PC-3 (cell line): ENCODE measurements around the gene ARL2BP. TPM values are rescaled to one million over a fixed set of nuclear protein-coding genes. Genes with fewer than 3 reads are reported as not detected.

Source experiments
- ATAC-seq: fragments of 200-7000 bp; cut with Tn5 transposase; 2 replicates; pipeline ENCODE4 v1.9.1; 2020; ENCODE audit warnings: mild to moderate bottlenecking, moderate library complexity
- BruUV-seq: library from RNA; stranded (reverse); fragments of 400-500 nt; replicated peaks from 2 replicates; lab custom pipeline; 2021; lab: Mats Ljungman, UMichigan
- CTCF ChIA-PET: fragments of 300-600 bp; sonication (Branson Sonifier 250); formaldehyde crosslinking; loops from one replicate; lab custom pipeline; 2022; ENCODE audit warnings: antibody characterized with exemption; lab: Charles Lee
- POLR2A ChIA-PET: fragments of 300-600 bp; sonication (Branson Sonifier 250); formaldehyde crosslinking; loops from one replicate; lab custom pipeline; 2022; ENCODE audit warnings: antibody characterized with exemption; ENCODE audit not compliant: unreplicated experiment; lab: Charles Lee
- DNase-seq: peaks from one replicate; pipeline ENCODE4 v3.0.0-alpha.2; 2015
- H2AFZ ChIP-seq: fragments of 300-600 bp; sonication (generic); 2 replicates; pipeline ENCODE4 v1.6.0; 2016; ENCODE audit warnings: antibody characterized with exemption, low read length
- H3F3A ChIP-seq: fragments of 300-600 bp; sonication (generic); one replicate; pipeline ENCODE4 v1.6.0; 2017; ENCODE audit warnings: antibody characterized with exemption, low read length, control low read depth, mild to moderate bottlenecking; ENCODE audit not compliant: unreplicated experiment
- H3K27ac ChIP-seq: fragments of 300-600 bp; sonication (generic); 2 replicates; pipeline ENCODE4 v1.5.1; 2016; ENCODE audit warnings: mild to moderate bottlenecking, low read length
- H3K27me3 ChIP-seq: fragments of 300-600 bp; sonication (generic); 2 replicates; pipeline ENCODE4 v1.6.1; 2016; ENCODE audit warnings: low read length, mixed read lengths
- H3K36me3 ChIP-seq: fragments of 300-600 bp; sonication (generic); 2 replicates; pipeline ENCODE4 v1.6.1; 2016; ENCODE audit warnings: low read depth, mixed run types, low read length, mixed read lengths
- H3K4me1 ChIP-seq: fragments of 300-600 bp; sonication (generic); 2 replicates; pipeline ENCODE4 v1.5.1; 2016; ENCODE audit warnings: low read length; ENCODE audit not compliant: insufficient read depth
- H3K4me2 ChIP-seq: fragments of 300-600 bp; sonication (generic); 2 replicates; pipeline ENCODE4 v1.6.0; 2016; ENCODE audit warnings: low read length
- H3K4me3 ChIP-seq: fragments of 300-600 bp; sonication (generic); 2 replicates; pipeline ENCODE4 v1.5.1; 2016; ENCODE audit warnings: mild to moderate bottlenecking, low read length, mixed read lengths
- H3K79me2 ChIP-seq: fragments of 300-600 bp; sonication (generic); 2 replicates; pipeline ENCODE4 v1.6.1; 2017; ENCODE audit warnings: low read length, mixed read lengths
- H3K9ac ChIP-seq: fragments of 300-600 bp; sonication (generic); 2 replicates; pipeline ENCODE4 v1.6.0; 2016; ENCODE audit warnings: mild to moderate bottlenecking, low read length
- H3K9me2 ChIP-seq: fragments of 300-600 bp; sonication (generic); replicated peaks from 2 replicates; pipeline ENCODE4 v1.6.1; 2016; ENCODE audit warnings: mixed run types, low read length, mixed read lengths
- H3K9me3 ChIP-seq: fragments of 300-600 bp; sonication (generic); 2 replicates; pipeline ENCODE4 v1.6.1; 2016; ENCODE audit warnings: low read length, mixed read lengths
- H4K20me1 ChIP-seq: fragments of 300-600 bp; sonication (generic); 2 replicates; pipeline ENCODE4 v1.6.1; 2016; ENCODE audit warnings: low read length, mixed read lengths
- EZH2 ChIP-seq: fragments of 300-600 bp; sonication (generic); IDR thresholded peaks from one replicate; pipeline ENCODE4 v1.6.1; 2017; ENCODE audit warnings: antibody characterized with exemption, mild to moderate bottlenecking, low read length; ENCODE audit not compliant: unreplicated experiment
- EZH2phosphoT487 ChIP-seq: fragments of 300-600 bp; sonication (generic); IDR thresholded peaks from 2 replicates; pipeline ENCODE4 v1.6.1; 2018; ENCODE audit warnings: mild to moderate bottlenecking, antibody characterized with exemption, low read length, borderline replicate concordance
- intact Hi-C: fragments of 100-400 bp; cut with micrococcal nuclease; formaldehyde crosslinking; loops from 2 replicates; pipeline ENCODE4 v1.9.0; 2023
- total RNA-seq: library from RNA; depleted of rRNA; stranded (reverse); fragments of >200 nt; gene quantifications from 2 replicates; pipeline ENCODE4 v1.2.3, GENCODE V29; 2014
- TF ChIP-seq, protein P1 (sequence below): fragments of 300-600 bp; sonication (generic); conservative IDR thresholded peaks from 2 replicates; pipeline ENCODE4 v1.5.1; 2017; ENCODE audit warnings: antibody characterized with exemption, low read depth, mild to moderate bottlenecking, low read length

Gene ARL2BP
- total RNA-seq, 1 experiment from 2014 or later: 38.4 TPM

DNA sequence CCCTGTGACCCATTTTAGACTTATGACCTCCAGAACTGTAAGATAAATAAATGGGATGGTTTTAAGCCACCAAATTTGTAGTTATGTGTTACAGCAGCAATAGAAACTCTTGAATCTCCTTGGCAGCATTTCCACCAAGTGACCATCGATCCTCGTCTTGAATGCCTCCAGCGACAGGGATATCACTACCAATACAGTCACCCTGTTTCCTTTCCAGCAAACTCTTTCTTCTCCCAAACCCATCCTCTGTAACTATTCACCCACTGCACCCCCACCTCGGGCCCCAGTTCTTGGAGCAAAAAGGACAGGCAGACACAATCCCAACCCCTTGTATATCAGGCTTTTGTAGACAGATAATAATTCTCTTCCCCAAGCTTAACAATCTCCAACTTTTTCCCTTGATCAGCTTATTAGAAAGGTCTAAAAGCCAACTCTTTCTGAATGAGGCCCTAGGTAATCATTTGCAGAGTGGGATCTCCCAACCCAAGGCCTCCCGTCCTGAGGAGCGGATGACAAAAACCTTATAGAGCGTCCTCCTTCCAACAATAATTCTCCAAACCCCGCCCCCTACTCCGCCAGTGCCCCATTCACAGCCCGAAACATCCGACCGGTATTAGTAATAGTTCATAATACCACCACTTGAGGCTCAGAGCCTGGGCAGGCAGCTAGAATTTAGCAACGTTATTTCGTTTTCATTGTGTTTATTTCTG is 54.1 kb downstream of the ARL2BP start:
- no peaks in the 10 kb centered on the region for H3K9me2 ChIP-seq
- no peaks in the 10 kb centered on the region for H3K36me3 ChIP-seq
- peak overlapping the region; percentile 22 for H3K9ac ChIP-seq
- intact Hi-C loops: no loop called here
- H3K9me3 ChIP-seq: no peaks in the 10 kb centered on the region
- peak overlapping the region; percentile 85 for H3K4me3 ChIP-seq
- CTCF ChIA-PET: interaction anchor here (1.5 kb wide), 1 partner anchor 119 kb away, joined by 6 read pairs; no protein-coding TSS in a partner anchor
- ATAC-seq: peak; percentile 45
- no peaks in the 10 kb centered on the region for H4K20me1 ChIP-seq
- H3F3A ChIP-seq: no peaks in the 10 kb centered on the region
- no peaks in the 10 kb centered on the region for H3K79me2 ChIP-seq
- peak overlapping the region; percentile 28; the same call in 1 of the 2 replicates for H3K27ac ChIP-seq
- DNase-seq: peak; percentile 73
- peak overlapping the region; percentile 88 for H2AFZ ChIP-seq
- peak overlapping the region; percentile 83 for H3K4me2 ChIP-seq
- TF ChIP-seq EZH2phosphoT487 (no peak), EZH2 (no peak)
- TF ChIP-seq, protein P1, sequence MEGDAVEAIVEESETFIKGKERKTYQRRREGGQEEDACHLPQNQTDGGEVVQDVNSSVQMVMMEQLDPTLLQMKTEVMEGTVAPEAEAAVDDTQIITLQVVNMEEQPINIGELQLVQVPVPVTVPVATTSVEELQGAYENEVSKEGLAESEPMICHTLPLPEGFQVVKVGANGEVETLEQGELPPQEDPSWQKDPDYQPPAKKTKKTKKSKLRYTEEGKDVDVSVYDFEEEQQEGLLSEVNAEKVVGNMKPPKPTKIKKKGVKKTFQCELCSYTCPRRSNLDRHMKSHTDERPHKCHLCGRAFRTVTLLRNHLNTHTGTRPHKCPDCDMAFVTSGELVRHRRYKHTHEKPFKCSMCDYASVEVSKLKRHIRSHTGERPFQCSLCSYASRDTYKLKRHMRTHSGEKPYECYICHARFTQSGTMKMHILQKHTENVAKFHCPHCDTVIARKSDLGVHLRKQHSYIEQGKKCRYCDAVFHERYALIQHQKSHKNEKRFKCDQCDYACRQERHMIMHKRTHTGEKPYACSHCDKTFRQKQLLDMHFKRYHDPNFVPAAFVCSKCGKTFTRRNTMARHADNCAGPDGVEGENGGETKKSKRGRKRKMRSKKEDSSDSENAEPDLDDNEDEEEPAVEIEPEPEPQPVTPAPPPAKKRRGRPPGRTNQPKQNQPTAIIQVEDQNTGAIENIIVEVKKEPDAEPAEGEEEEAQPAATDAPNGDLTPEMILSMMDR: no peak
- BruUV-seq: TSS peak; percentile 33
- H3K27me3 ChIP-seq: no peaks in the 10 kb centered on the region
- H3K4me1 ChIP-seq: peaks cover 13% of the 10 kb centered on the region
- POLR2A ChIA-PET: interaction anchor here (0.5 kb wide), 1 partner anchor 19 kb away, joined by 6 read pairs; no protein-coding TSS in a partner anchor

DNA sequence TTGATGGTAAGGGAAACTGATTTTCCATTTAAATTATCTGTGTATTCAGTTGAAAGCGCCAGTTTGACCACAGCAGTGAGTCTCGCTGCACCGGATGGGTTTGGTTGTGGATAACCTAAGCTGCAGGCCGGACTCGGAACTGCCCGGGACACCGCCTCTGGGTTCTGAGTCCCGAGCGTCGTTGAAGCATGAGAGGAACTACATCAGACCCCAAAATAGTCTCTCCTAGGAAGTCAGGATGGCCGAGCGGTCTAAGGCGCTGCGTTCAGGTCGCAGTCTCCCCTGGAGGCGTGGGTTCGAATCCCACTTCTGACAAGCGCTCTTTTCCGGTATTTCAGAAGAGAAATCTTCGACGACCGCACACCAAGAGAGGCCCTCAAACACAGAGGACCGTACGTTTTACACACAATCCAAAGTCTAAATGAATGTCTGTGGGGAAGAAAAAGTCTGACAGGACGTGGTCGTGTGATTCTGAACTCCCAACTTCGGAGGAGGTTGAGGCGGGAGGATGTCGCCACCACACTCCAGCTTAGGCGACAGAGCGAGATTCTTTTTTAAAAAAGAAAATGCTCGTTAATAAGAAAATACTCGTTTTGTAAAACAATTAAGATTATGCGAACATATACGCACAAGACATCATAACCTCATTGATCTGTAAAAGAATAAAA is 54.8 kb downstream of the ARL2BP start:
- no TSS peak for BruUV-seq

More for the DNA sequence above, 54.8 kb downstream of the ARL2BP start:
- no peaks in the 10 kb centered on the region for H3K9me2 ChIP-seq
- H3K27me3 ChIP-seq: no peaks in the 10 kb centered on the region
- intact Hi-C loops: loop anchor here (1.0 to 5.0 kb wide), 6 partner anchors 55 to 216 kb away; partner anchors contain the start of gene ARL2BP
- H3K9ac ChIP-seq: peak overlapping the region; percentile 44
- no peaks in the 10 kb centered on the region for H3K79me2 ChIP-seq
- DNase-seq (peak; percentile 88), ATAC-seq (peak; percentile 71)
- peak overlapping the region; percentile 85 for H3K4me3 ChIP-seq
- no peaks in the 10 kb centered on the region for H3K9me3 ChIP-seq
- ChIA-PET CTCF (interaction anchor here (0.5 to 1.5 kb wide), 10 partner anchors 20 to 334 kb away, joined by 3 to 12 read pairs (median 3); partner anchors contain the start of gene ARL2BP), POLR2A (no interaction called here)
- H3K4me1 ChIP-seq: peaks cover 18% of the 10 kb centered on the region
- peak overlapping the region; percentile 28 for H3K27ac ChIP-seq
- no peaks in the 10 kb centered on the region for H3K36me3 ChIP-seq
- H3K4me2 ChIP-seq: peak overlapping the region; percentile 83
- H3F3A ChIP-seq: no peaks in the 10 kb centered on the region
- TF ChIP-seq EZH2phosphoT487 (no peak), EZH2 (no peak)
- TF ChIP-seq, protein P1: 0 out of 2 replicates have a peak, but pooled peaks have one; percentile 23
- H2AFZ ChIP-seq: peak overlapping the region; percentile 88
- H4K20me1 ChIP-seq: no peaks in the 10 kb centered on the region
